SH-SY5Y (cell line): ENCODE results near the gene IRF3.

Source experiments
- GATA2 ChIP-seq: IDR thresholded peaks from 2 replicates; pipeline ENCODE4 v1.6.1; 2011; ENCODE audit warnings: mild to moderate bottlenecking, low read depth, low read length
- GATA3 ChIP-seq: IDR thresholded peaks from 2 replicates; pipeline ENCODE4 v1.6.1; 2011; ENCODE audit warnings: low read depth, mild to moderate bottlenecking, low read length, moderate library complexity

Gene IRF3

GRCh38 chr19:49614096-49614833, 51.4 kb downstream of the IRF3 start:
- TF ChIP-seq GATA3 (no peak), GATA2 (no peak)

DNA sequence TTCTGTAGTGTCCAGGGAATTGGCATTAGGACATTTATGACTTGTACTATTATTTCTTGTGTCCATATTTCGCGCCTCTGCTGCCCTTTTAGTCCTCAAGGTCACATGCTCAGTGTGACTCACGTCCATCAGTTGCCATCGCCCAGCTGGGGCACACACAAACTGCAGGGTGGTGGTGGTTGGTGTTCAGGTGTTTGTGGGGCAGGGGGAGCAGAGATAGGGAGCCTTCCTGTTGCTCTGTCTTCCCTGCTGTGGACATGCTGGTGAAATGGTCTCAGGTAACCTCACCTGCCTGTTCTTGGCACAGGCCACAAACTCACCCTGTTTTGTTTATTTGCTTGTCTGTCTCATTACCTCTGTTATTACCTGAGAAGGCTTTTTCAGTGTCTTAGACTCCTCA, 52.3 kb downstream of the IRF3 start:
- no peak for TF ChIP-seq GATA2
- TF ChIP-seq GATA3 = no peak
